ENCODE data around the gene ERRFI1.

Gene ERRFI1

DNA sequence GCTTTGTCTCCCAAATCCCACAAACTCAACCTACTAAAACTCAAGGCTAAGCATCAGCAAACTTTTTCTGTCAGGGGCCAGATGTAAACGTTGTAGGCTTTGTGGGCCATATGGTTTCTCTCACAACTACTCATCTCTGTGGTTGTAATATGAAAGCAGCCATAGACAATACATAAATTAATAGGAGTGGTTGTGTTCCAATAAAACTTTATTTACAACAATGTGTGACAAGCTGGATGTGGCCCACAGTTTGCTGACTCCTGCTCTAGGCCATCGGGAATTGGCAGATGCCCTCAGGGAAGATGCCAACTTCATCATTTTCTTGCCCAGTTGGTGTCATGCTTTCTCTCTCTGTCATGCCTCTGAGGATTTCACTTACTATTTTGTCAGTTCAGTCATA lies 17.5 kb upstream of the ERRFI1 start:
- DNase-seq (ENCODE audit: low read depth in 2 of 2), result no peak

DNA sequence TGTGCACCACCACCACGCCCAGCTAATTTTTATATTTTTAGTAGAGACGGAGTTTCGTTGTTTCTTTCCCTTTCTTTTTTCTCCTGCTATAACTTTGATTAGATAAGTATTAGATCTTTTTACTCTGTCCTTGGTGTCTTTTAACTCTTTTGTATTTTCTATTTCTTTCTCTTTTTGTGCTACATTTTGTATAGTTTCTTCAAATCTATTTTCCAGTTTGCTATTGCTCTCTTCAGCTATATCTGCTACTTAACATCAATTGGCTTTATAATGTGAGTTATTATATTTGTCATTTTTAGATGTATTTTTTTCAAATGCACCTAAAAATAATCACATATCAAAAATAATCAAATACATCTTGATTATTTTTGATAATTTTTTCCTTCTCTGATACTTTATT lies 16.0 kb upstream of the ERRFI1 start:
- no peak for DNase-seq (ENCODE audit: low read depth in 2 of 2)

GRCh38 chr1:8040586-8040985 lies 14.5 kb upstream of the ERRFI1 start:
- no peak for DNase-seq (ENCODE audit: low read depth in 2 of 2)

DNA sequence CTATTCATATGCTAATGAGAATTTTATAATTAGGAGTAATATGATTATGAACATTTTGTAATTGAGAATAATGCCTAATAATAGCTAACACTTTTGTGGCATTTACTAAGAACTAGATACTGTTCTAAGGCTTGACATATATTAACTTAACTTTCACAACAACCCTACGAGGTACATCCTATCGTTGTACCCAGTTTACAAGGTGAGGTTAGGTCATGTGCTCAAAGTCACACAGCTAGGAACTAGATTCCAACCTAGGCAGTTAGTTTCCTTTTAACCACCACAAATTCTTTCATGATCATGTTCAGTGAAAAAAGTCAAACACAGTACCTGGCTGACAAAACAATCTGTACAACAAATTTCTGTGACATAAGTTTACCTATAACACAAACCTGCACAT lies 13.0 kb upstream of the ERRFI1 start:
- no peak for DNase-seq (ENCODE audit: low read depth in 2 of 2)

DNA sequence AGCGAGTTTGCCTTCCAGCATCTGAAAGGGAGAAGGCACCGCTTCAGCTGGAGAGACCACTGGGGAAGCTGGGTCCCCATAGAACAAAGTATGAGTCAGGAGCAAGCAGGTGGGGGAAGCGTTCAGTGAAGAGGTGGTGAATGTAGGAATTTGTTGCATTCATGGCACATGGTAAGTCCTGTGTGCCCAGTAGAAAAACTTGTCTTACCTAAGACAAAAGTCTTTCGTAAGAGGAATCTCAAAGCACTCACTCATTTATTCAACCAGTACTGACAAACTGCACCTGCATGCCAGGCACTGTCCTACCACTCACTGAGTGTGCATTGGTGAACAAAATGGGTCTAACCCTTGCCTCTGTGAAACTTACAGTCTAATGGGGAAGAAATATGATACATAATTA lies 9.2 kb upstream of the ERRFI1 start:
- no peak for DNase-seq (ENCODE audit: low read depth in 2 of 2)

GRCh38 chr1:8033322-8033721 lies 7.2 kb upstream of the ERRFI1 start:
- no peak for DNase-seq (ENCODE audit: low read depth in 2 of 2)

GRCh38 chr1:8032366-8032910 lies 6.3 kb upstream of the ERRFI1 start:
- no peak for DNase-seq (ENCODE audit: low read depth in 2 of 2)

DNA sequence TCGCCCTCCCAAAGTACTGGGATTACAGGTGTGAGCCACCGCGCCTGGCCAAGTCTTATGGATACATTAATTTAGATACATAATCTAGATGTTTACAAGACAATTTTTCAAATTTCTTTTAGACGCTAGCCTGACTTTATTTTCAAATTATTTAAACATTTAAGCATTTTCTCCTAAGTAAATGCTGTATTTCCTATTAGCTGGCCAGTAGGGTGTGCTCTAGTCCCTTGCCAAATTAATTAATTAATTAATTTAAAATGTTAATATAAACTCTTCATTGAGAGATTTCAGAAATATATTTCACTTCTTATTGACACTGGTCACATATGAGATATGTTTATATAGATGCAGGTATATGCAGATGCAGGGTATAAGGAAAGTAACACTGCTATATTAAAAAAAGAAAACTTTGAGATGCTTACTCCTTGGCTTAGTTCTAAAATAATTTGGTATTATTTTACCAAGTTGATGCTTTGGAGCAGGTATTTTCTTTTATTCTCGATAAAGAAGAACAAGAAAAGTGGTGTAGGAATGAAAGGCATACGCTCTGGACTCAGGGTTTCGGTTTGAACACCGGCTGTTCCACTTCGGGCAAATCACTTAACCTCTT lies 5.2 kb upstream of the ERRFI1 start:
- no peak for DNase-seq (ENCODE audit: low read depth in 2 of 2)

- no peak for DNase-seq (ENCODE audit: low read depth in 2 of 2)
These were observed 2.4 kb upstream of the ERRFI1 start for GRCh38 chr1:8028571-8028910.

DNA sequence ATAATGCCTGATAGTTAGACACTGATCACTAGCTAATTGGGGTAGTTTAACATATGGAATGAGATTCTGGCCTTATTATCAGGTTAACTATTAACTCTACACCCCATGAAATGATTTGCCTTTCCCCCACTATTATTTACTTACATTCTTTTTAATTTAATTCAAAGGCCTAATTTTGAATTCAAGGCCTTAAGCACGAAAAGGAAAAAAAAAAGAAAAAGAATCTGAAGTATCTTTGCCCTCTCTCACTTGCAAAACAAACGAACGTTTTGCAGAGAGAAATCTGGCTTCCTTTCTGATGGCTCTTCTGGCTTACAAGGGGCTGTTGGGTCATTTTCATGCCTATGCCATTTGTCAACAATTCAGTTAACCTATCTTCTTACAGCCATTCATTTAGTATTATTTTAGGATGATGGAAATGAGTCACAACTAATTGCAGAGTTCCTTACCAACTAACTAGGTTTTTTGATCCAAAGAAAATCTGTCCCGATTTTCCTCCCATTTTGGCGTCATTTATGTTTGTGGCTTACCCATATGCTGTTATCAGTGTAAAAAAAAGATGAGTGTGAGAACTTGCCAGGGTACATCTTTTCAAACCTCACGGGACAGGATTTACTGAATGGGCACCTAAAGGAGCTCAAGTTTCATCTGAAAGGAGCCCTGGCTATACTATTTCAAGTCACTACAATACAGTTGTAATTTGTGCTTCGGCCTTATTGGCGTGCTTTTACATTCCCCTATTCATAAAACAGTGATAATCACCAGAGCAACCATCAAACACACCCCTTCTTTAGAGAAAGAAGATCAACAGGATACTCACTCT lies 1.9 kb upstream of the ERRFI1 start:
- no peak for DNase-seq (ENCODE audit: low read depth in 2 of 2)

DNA sequence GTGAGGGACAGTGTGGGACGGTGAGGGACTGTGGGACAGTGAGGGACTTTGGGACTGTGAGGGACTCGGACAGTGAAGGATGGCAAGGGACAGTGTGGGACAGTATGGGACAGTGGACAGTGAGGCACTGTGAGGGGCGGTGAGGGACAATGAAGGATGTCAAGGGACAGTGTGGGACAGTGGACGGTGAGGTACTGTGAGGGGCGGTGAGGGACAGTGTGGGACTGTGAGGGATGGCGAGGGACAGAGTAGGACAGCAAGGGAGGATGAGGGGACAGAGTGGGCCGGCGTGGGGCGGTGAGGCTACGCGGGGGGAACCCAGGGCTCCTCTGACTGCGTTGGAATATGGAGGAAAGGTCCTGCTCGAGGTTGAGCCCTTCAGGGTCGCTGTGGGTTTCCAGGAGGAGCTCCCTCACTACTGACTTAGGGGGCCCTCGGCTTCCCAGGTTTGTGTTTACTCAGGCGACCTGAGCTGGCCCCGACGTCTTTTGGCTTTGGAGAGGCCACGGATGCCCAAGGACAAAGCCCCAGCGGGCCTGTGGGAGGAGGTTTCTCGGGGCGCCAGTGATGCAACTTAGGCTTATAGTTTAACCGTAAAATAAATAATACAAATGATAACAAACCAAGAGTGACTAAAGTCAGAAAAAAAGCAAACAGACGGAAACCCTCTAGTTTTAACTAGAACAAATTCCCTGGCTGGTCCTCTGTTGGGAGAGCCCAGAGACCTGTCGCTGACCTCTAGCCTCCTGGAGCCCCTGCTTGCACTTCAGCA lies 1.1 kb upstream of the ERRFI1 start:
- DNase-seq (ENCODE audit: low read depth in 2 of 2), result no peak

DNA sequence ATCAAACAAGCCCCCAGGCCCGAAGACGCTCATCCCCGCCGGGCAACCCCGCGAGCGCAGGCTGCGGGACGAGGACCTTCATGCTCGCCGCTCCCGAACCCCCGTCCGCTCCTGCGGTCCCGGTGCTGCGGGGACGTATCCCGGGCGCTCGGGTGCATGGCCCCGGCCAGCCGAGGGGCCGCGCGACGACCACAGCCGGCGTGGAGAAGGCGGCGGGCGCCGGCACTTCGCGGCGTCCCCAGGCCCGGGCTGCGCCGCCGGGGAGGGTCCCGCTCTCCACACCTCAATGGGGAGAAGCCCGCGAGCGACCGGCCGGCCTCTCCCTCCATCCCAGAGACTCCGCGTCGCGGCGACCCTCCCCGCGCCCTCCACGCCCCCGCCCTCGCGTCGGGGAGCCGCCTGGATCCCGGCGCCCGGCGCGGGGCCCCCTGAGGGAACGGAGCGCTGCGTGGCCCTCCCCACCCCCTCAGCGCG lies 401 bp downstream of the ERRFI1 start:
- no peak for DNase-seq (ENCODE audit: low read depth in 2 of 2)

DNA sequence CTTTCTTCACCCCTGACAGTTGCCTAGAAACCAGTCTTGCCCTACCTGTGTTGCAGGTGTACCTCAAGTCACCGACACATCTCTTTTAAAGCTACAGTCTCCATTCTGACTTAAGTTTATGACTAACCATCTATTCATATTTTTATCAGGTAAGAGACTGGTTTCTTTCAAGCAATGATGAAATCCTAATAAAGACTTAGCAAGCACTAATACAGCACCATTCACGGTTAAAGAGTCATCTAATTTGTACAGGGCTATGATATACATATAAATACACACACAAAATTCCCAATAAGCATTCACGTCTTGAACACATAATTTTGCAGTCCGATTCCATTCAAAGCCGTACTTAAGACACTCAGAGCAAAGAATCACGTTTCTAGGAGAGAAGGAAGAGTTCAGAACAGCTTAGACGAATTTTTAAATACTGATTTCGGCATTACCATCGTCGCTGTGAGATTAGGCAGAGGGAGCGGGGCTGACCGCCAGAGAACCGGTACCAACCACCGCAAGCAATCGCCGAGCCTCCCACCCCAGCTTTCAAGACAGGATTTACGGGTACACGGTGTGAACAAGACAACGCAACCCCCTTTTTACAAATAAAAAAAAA lies 943 bp downstream of the ERRFI1 start:
- DNase-seq (ENCODE audit: low read depth in 2 of 2), result no peak

- no peak for DNase-seq (ENCODE audit: low read depth in 2 of 2)
These were observed 1.8 kb downstream of the ERRFI1 start for GRCh38 chr1:8024329-8024728.

GRCh38 chr1:8023995-8024313 lies 2.2 kb downstream of the ERRFI1 start:
- DNase-seq (ENCODE audit: low read depth in 2 of 2), result no peak

DNA sequence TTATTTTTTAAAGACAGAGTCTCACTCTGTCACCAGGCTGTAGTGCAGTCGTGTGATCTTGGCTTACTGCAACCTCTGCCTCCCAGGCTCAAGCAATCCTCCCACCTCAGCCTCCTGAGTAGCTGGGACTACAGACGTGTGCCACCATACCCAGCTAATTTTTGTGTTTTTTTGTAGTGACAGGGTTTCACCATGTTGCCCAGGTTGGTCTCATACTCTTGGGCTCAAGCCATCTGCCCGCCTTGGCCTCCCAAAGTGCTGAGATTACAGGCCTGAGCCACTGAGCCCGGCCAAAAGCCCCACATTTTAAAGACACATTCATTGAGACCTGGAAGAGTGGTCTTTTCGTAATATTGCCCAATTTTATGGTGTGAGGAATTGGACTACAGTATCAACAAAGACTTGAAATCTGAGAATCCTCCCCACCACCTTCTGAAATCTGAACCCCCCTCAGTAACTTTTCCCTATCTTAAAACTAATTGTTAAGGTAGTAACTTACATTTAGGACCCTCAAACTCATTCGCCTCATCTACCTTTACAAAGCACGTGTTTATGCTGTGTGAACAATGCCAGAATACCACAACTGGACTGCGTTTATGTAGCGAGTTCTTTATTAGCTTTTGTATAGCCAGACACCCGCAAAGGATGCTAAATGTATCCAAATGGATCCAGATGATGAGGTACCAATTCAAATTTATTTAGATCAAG lies 2.7 kb downstream of the ERRFI1 start:
- no peak for DNase-seq (ENCODE audit: low read depth in 2 of 2)

GRCh38 chr1:8022395-8023286 lies 3.5 kb downstream of the ERRFI1 start:
- no peak for DNase-seq (ENCODE audit: low read depth in 2 of 2)

GRCh38 chr1:8021676-8022266 lies 4.3 kb downstream of the ERRFI1 start:
- DNase-seq (ENCODE audit: low read depth in 2 of 2), result no peak

DNA sequence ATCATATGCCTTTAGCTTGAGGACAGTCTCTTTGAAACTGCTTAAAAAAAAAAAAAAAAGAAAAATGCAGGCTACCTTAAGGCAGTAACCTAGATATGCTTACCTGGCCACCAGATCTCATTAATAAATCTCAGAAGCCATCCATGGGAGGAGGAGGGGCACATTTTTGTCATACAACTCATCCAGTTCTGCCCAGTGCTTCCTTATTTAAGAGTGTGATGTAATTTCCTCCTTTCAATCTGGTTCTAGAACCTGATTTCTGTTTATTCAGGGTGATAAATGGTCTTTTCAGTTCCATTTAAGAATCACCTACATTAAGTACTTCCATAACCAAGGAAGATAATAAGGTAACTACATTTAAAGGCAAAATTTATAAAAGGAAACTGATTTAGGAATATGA lies 6.1 kb downstream of the ERRFI1 start:
- no peak for DNase-seq (ENCODE audit: low read depth in 2 of 2)

DNA sequence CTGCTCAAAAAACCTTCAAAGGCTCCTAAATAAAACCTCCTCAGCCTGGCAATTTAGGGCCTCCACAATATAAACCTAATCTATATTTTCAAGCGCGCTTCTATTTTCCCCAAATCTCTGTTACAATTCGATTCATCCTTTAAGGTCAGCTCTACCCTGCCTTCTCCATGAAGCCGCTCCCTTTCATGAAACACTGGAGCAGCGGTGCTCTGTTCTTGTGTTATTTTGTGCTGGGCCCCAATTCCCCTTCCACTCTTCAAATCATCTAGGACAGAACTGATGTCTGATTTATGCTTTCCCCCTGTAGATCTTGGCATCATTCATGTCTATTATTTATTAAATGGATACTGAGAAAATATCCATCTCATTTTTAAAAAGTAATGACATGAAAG lies 6.9 kb downstream of the ERRFI1 start:
- DNase-seq (ENCODE audit: low read depth in 2 of 2), result no peak

Measured in stimulated activated CD4-positive, alpha-beta T cell treated with anti-CD3 and anti-CD28 coated beads, Interleukin-12 subunit alpha, Interleukin-12 subunit beta, amount 100 ng/mL, for 24 hours (primary cell).